Fibroblast of pulmonary artery (primary cell): ENCODE results near the gene BRICD5.
A peak's percentile ranks its signal among the peaks of the same experiment; 100 is the strongest.

Experiments
- DNase-seq: peaks from one replicate; pipeline ENCODE4 v3.0.0-alpha.2; 2010; ENCODE audit warnings: low read depth
- H3K4me3 ChIP-seq: replicated peaks from 2 replicates; pipeline ENCODE4 v1.5.1; 2011; ENCODE audit warnings: low read depth, mild to moderate bottlenecking, control low read depth, low read length, moderate library complexity
- CTCF ChIP-seq: IDR thresholded peaks from 2 replicates; pipeline ENCODE4 v1.5.1; 2011; ENCODE audit warnings: mild to moderate bottlenecking, control low read depth, low read length, inconsistent platforms; ENCODE audit errors: missing control alignments

BRICD5 gene

GRCh38 chr16:2213817-2214718 lies 3.4 kb upstream of the BRICD5 start:
- peak overlapping the region; percentile 57 for H3K4me3 ChIP-seq
- DNase-seq: no peak
- TF ChIP-seq CTCF: no peak

- H3K4me3 ChIP-seq: peak overlapping the region; percentile 57
Measured at GRCh38 chr16:2212362-2213324, 2.0 kb upstream of the BRICD5 start.

GRCh38 chr16:2211923-2212347 lies 1.3 kb upstream of the BRICD5 start:
- H3K4me3 ChIP-seq: no peak overlapping the region
- DNase-seq: no peak
- TF ChIP-seq CTCF: no peak

More at GRCh38 chr16:2212362-2213324, 2.0 kb upstream of the BRICD5 start:
- DNase-seq: no peak
- TF ChIP-seq CTCF: no peak

- no peak for TF ChIP-seq CTCF
- no peak for DNase-seq
- H3K4me3 ChIP-seq: no peak overlapping the region
Measured at GRCh38 chr16:2210009-2210332, 692 bp downstream of the BRICD5 start.

GRCh38 chr16:2209258-2210008 lies 1.2 kb downstream of the BRICD5 start:
- DNase-seq: no peak
- TF ChIP-seq CTCF: no peak
- no peak overlapping the region for H3K4me3 ChIP-seq

GRCh38 chr16:2208772-2209171 lies 1.9 kb downstream of the BRICD5 start:
- no peak for TF ChIP-seq CTCF
- DNase-seq: no peak
- no peak overlapping the region for H3K4me3 ChIP-seq
